A673 (cell line): ENCODE measurements around the gene CTTN. TPM values are rescaled to one million over a fixed set of nuclear protein-coding genes. Genes with fewer than 3 reads are reported as not detected.
A peak's percentile ranks its signal among the peaks of the same experiment; 100 is the strongest.

Experiments
- BruUV-seq: library from RNA; stranded (reverse); fragments of 400-500 nt; replicated peaks from 2 replicates; lab custom pipeline; 2021; lab: Mats Ljungman, UMichigan
- CTCF ChIA-PET: fragments of 300-600 bp; sonication (Branson Sonifier 250); formaldehyde crosslinking; loops from one replicate; lab custom pipeline; 2022; ENCODE audit warnings: antibody characterized with exemption; lab: Charles Lee
- POLR2A ChIA-PET: fragments of 300-600 bp; sonication (Branson Sonifier 250); formaldehyde crosslinking; loops from one replicate; lab custom pipeline; 2022; ENCODE audit warnings: antibody characterized with exemption; ENCODE audit not compliant: low non-redundant PET; lab: Charles Lee
- DNase-seq: peaks from one replicate; pipeline ENCODE4 v3.0.0-alpha.2; 2015; ENCODE audit warnings: low spot score
- H3K27ac ChIP-seq: fragments of 200-600 bp; sonication (generic); 2 replicates; pipeline ENCODE4 v1.5.1; 2016; ENCODE audit warnings: mixed run types, low read depth, mild to moderate bottlenecking, mixed read lengths, antibody characterized with exemption, low read length; ENCODE audit not compliant: poor library complexity, severe bottlenecking
- H3K27me3 ChIP-seq: fragments of 200-600 bp; sonication (generic); replicated peaks from 2 replicates; pipeline ENCODE4 v1.6.1; 2017; ENCODE audit warnings: mixed run types, low read depth, mild to moderate bottlenecking, mixed read lengths, antibody characterized with exemption, low read length; ENCODE audit not compliant: insufficient read depth, poor library complexity
- H3K36me3 ChIP-seq: fragments of 200-600 bp; sonication (generic); 2 replicates; pipeline ENCODE4 v1.6.1; 2016; ENCODE audit warnings: mixed run types, mild to moderate bottlenecking, mixed read lengths, antibody characterized with exemption, low read length; ENCODE audit not compliant: insufficient read depth, poor library complexity, severe bottlenecking
- H3K4me1 ChIP-seq: fragments of 200-600 bp; sonication (generic); 2 replicates; pipeline ENCODE4 v1.6.1; 2017; ENCODE audit warnings: mixed run types, mild to moderate bottlenecking, mixed read lengths, antibody characterized with exemption, low read length; ENCODE audit not compliant: insufficient read depth, poor library complexity, severe bottlenecking
- H3K4me3 ChIP-seq: fragments of 200-600 bp; sonication (generic); 2 replicates; pipeline ENCODE4 v1.5.1; 2016; ENCODE audit warnings: low read depth, mixed run types, mild to moderate bottlenecking, mixed read lengths, low read length; ENCODE audit not compliant: poor library complexity, severe bottlenecking
- H3K9me3 ChIP-seq: fragments of 200-600 bp; sonication (generic); 2 replicates; pipeline ENCODE4 v1.6.1; 2016; ENCODE audit warnings: mixed run types, low read depth, mild to moderate bottlenecking, mixed read lengths, antibody characterized with exemption, low read length; ENCODE audit not compliant: poor library complexity, severe bottlenecking
- CTCF ChIP-seq: fragments of 300-800, 200-600 bp; sonication (generic); conservative IDR thresholded peaks from 2 replicates; pipeline ENCODE4 v1.5.1; 2017; ENCODE audit warnings: low read depth, mild to moderate bottlenecking, antibody characterized with exemption, low read length, moderate library complexity, mixed read lengths
- EZH2 ChIP-seq: fragments of 200-600 bp; sonication (generic); IDR thresholded peaks from 2 replicates; pipeline ENCODE4 v1.6.1; 2017; ENCODE audit warnings: borderline replicate concordance, low read depth, mild to moderate bottlenecking, mixed read lengths, antibody characterized with exemption, low read length; ENCODE audit not compliant: poor library complexity, severe bottlenecking
- intact Hi-C: fragments of 100-400 bp; cut with micrococcal nuclease; formaldehyde crosslinking; loops from one replicate; pipeline ENCODE4 v1.10.0; 2022; ENCODE audit not compliant: unreplicated experiment
- total RNA-seq: library from RNA; stranded (reverse); gene quantifications from 2 replicates; pipeline ENCODE4 v1.2.3, GENCODE V29; 2021

Gene CTTN
- total RNA-seq, 1 experiment from 2014 or later = 247 TPM

GRCh38 chr11:70400643-70401042 lies 2.3 kb downstream of the CTTN start:
- POLR2A ChIA-PET = no interaction called here
- intact Hi-C loops = no loop called here
- BruUV-seq = no TSS peak
- DNase-seq = no peak
- H3K9me3 ChIP-seq = no peaks in the 10 kb centered on the region
- no peak overlapping the region for H3K4me3 ChIP-seq
- CTCF ChIA-PET = no interaction called here
- no peak overlapping the region for H3K27ac ChIP-seq
- peaks cover 8% of the 10 kb centered on the region for H3K36me3 ChIP-seq
- no peak for TF ChIP-seq CTCF
- TF ChIP-seq EZH2 = no peak
- no peaks in the 10 kb centered on the region for H3K27me3 ChIP-seq
- peaks cover 11% of the 10 kb centered on the region for H3K4me1 ChIP-seq

- intact Hi-C loops = no loop called here
- H3K27me3 ChIP-seq = no peaks in the 10 kb centered on the region
- H3K9me3 ChIP-seq = no peaks in the 10 kb centered on the region
- POLR2A ChIA-PET = no interaction called here
- no peak for DNase-seq
- peaks cover 6% of the 10 kb centered on the region for H3K4me1 ChIP-seq
- no peak overlapping the region for H3K4me3 ChIP-seq
- no peak overlapping the region for H3K27ac ChIP-seq
- H3K36me3 ChIP-seq = peaks cover 19% of the 10 kb centered on the region
- BruUV-seq = TSS peak; percentile 4
- CTCF ChIA-PET = no interaction called here
- no peak for TF ChIP-seq CTCF
- TF ChIP-seq EZH2 = no peak
These were observed 3.7 kb downstream of the CTTN start for GRCh38 chr11:70402016-70402415.

GRCh38 chr11:70402685-70403084 lies 4.4 kb downstream of the CTTN start:
- ChIA-PET POLR2A (no interaction called here), CTCF (interaction anchor here (0.7 kb wide), 1 partner anchor 32 kb away, joined by 8 read pairs; no protein-coding TSS in a partner anchor)
- Histone ChIP-seq H3K4me1 (peaks cover 4% of the 10 kb centered on the region), H3K4me3 (no peak overlapping the region), H3K27me3 (no peaks in the 10 kb centered on the region), H3K9me3 (no peaks in the 10 kb centered on the region), H3K36me3 (peaks cover 26% of the 10 kb centered on the region), H3K27ac (no peak overlapping the region)
- no peak for DNase-seq
- no TSS peak for BruUV-seq
- no peak for TF ChIP-seq EZH2
- intact Hi-C loops = no loop called here

- Histone ChIP-seq H3K4me1 (peaks cover 4% of the 10 kb centered on the region), H3K4me3 (no peak overlapping the region), H3K36me3 (peaks cover 42% of the 10 kb centered on the region), H3K27ac (no peak overlapping the region), H3K27me3 (no peaks in the 10 kb centered on the region), H3K9me3 (no peaks in the 10 kb centered on the region)
- no TSS peak for BruUV-seq
- ChIA-PET POLR2A (no interaction called here), CTCF (no interaction called here)
- intact Hi-C loops = no loop called here
- TF ChIP-seq EZH2 (no peak), CTCF (no peak)
- no peak for DNase-seq
These were observed 5.9 kb downstream of the CTTN start for GRCh38 chr11:70404244-70404643.
